Gastrocnemius medialis (tissue), 4 donors: Measurements from ENCODE around the gene GLIPR1. TPM values are rescaled to one million over a fixed set of nuclear protein-coding genes. Genes with fewer than 3 reads are reported as not detected.
"Not testable (repeated sequence)": the region's sequence is repeated elsewhere in the genome, so short reads cannot be mapped to it uniquely, and the experiment has no call there.

Experiments used
- ATAC-seq, 2 donors: fragments of 150-250 bp; one replicate each; pipeline ENCODE4 v1.9.1; 2016
- DNase-seq, 2 donors: peaks; one replicate each; pipeline ENCODE4 v3.0.0-alpha.2; 2019
- H3K27ac ChIP-seq, 4 donors: fragments of 200-600 bp; sonication (generic); 1 replicate in 1 of 4; 2 replicates in 3 of 4; pipeline ENCODE4 v1.5.1; 2016 to 2018; ENCODE audit warnings: mild to moderate bottlenecking in 2 of 4, moderate library complexity in 1 of 4
- H3K27me3 ChIP-seq, 3 donors: fragments of 200-600 bp; sonication (generic) in 2 of 3; 1 replicate in 1 of 3; 2 replicates in 2 of 3; pipeline versions ENCODE4 v1.5.1 to v1.6.0; 2016 to 2019; ENCODE audit warnings: mild to moderate bottlenecking in 1 of 3, moderate library complexity in 1 of 3
- H3K36me3 ChIP-seq, 2 donors: fragments of 200-600 bp; sonication (generic) in 1 of 2; one replicate each; pipeline ENCODE4 v1.5.1; 2017 to 2018
- H3K4me1 ChIP-seq, 2 donors: fragments of 200-600 bp; sonication (generic) in 1 of 2; one replicate each; pipeline ENCODE4 v1.5.1; 2016 to 2017; ENCODE audit warnings: mild to moderate bottlenecking in 2 of 2
- H3K4me3 ChIP-seq, 4 donors: fragments of 200-600 bp; sonication (generic) in 3 of 4; 1 replicate in 1 of 4; 2 replicates in 3 of 4; pipeline ENCODE4 v1.5.1; 2016 to 2019; ENCODE audit warnings: mild to moderate bottlenecking in 2 of 4
- H3K9me3 ChIP-seq, 3 donors: fragments of 200-600 bp; sonication (generic) in 2 of 3; 1 replicate in 1 of 3; 2 replicates in 2 of 3; pipeline ENCODE4 v1.5.1; 2016 to 2019
- POLR2A ChIP-seq, 2 donors: fragments of 450-650 bp; IDR thresholded peaks; one replicate each; pipeline ENCODE4 v1.6.1; 2017; ENCODE audit warnings: antibody characterized with exemption in 2 of 2, mild to moderate bottlenecking in 2 of 2, moderate library complexity in 2 of 2
- in situ Hi-C, 4 donors: fragments of 200-750 bp; cut with MboI; loops; one replicate each; pipeline versions ENCODE4 v1.15.0 to v1.8.0; 2017; ENCODE audit warnings: low sequenced_read_pairs in 4 of 4
- intact Hi-C: fragments of 100-400 bp; cut with DNase I; formaldehyde crosslinking; loops from one replicate; pipeline ENCODE4 v1.15.1; 2023; ENCODE audit warnings: low total_unique reads
- total RNA-seq, 4 donors: library from RNA; depleted of rRNA; stranded (reverse); fragments of >200 nt; gene quantifications; one replicate each; pipeline versions ENCODE4 v1.1.0 to v1.2.3, GENCODE V29; 2016
- TF ChIP-seq, protein P1 (sequence below), 5 experiments: fragments of 450-650 bp in 3 of 5; fragments of 200-600 bp in 2 of 5; sonication (generic) in 2 of 5; IDR thresholded peaks in 4 of 5; conservative IDR thresholded peaks in 1 of 5; 1 replicate in 4 of 5; 2 replicates in 1 of 5; pipeline ENCODE4 v1.5.1; 2016 to 2019; ENCODE audit warnings: antibody characterized with exemption in 5 of 5, mild to moderate bottlenecking in 3 of 5, moderate library complexity in 3 of 5

Gene GLIPR1
- total RNA-seq, 4 donors from 2014 or later: 1.1 to 5.6 (median 2.8) TPM

DNA sequence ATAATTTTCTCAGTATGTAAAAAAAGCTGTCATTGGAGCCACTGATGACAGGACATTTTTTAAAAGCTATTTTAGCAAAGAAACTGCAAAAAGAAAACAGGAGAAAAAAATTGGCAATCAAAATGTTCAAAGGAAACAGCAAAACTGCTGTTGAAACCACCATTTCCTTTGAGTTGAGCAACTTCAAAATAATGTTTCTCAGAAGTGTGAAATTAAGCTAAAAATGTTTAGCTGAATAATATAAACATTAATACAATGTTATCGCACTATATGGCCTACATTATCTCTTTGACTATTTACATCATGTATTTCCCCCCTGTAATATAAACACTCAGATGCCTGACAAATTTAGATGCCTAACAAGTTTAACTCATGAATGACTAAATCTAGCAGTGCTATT is 23.4 kb upstream of the GLIPR1 start:
- no peak for ATAC-seq
- no peaks in the 10 kb centered on the region for H3K36me3 ChIP-seq
- in situ Hi-C loops (no loop called here), intact Hi-C loops (no loop called here)
- H3K4me1 ChIP-seq: no peaks in the 10 kb centered on the region
- H3K9me3 ChIP-seq: no peaks in the 10 kb centered on the region
- H3K27me3 ChIP-seq: no peaks in the 10 kb centered on the region
- no peak for DNase-seq
- no peak for TF ChIP-seq POLR2A (IDR thresholded peaks at IDR 0.05)
- TF ChIP-seq, protein P1, sequence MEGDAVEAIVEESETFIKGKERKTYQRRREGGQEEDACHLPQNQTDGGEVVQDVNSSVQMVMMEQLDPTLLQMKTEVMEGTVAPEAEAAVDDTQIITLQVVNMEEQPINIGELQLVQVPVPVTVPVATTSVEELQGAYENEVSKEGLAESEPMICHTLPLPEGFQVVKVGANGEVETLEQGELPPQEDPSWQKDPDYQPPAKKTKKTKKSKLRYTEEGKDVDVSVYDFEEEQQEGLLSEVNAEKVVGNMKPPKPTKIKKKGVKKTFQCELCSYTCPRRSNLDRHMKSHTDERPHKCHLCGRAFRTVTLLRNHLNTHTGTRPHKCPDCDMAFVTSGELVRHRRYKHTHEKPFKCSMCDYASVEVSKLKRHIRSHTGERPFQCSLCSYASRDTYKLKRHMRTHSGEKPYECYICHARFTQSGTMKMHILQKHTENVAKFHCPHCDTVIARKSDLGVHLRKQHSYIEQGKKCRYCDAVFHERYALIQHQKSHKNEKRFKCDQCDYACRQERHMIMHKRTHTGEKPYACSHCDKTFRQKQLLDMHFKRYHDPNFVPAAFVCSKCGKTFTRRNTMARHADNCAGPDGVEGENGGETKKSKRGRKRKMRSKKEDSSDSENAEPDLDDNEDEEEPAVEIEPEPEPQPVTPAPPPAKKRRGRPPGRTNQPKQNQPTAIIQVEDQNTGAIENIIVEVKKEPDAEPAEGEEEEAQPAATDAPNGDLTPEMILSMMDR (IDR thresholded peaks at IDR 0.05 in 4 of 5, conservative IDR thresholded peaks at IDR 0.05 in 1 of 5): no peak
- no peak overlapping the region for H3K27ac ChIP-seq
- H3K4me3 ChIP-seq: no peak overlapping the region

GRCh38 chr12:75457866-75458265 is 22.7 kb upstream of the GLIPR1 start:
- H3K4me3 ChIP-seq, H3K36me3 ChIP-seq, H3K4me1 ChIP-seq, in situ Hi-C loops, intact Hi-C loops, ATAC-seq, DNase-seq, H3K9me3 ChIP-seq, H3K27ac ChIP-seq, H3K27me3 ChIP-seq: not testable (repeated sequence)

DNA sequence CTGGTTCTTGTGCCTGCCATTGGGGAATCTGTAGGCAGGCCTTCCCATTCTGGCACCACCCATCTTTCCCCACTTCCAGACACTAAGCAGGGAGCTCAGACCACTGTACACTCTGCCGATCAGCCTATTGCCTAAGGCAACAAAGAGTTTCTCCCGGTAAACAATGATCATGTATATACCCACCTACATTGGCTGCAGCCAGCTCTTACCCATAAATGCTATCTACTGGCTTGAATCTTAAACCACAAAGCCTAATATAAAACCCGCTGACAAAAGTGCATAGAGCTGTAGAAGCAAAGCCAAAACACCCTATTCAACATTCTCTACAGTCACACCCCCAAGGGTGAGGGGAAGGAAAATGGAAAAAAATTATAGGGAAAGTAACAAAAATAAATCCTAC is 20.8 kb upstream of the GLIPR1 start:
- no peak overlapping the region for H3K4me3 ChIP-seq
- H3K9me3 ChIP-seq: no peaks in the 10 kb centered on the region
- H3K27me3 ChIP-seq: no peaks in the 10 kb centered on the region
- in situ Hi-C loops: no loop called here
- no peak for ATAC-seq
- no peak for DNase-seq
- TF ChIP-seq, protein P1 (IDR thresholded peaks at IDR 0.05 in 4 of 5, conservative IDR thresholded peaks at IDR 0.05 in 1 of 5): no peak
- no peak for TF ChIP-seq POLR2A (IDR thresholded peaks at IDR 0.05)
- no peak overlapping the region for H3K27ac ChIP-seq
- intact Hi-C loops: no loop called here
- no peaks in the 10 kb centered on the region for H3K4me1 ChIP-seq
- no peaks in the 10 kb centered on the region for H3K36me3 ChIP-seq

GRCh38 chr12:75460204-75460603 is 20.4 kb upstream of the GLIPR1 start:
- TF ChIP-seq, protein P1 (IDR thresholded peaks at IDR 0.05 in 4 of 5, conservative IDR thresholded peaks at IDR 0.05 in 1 of 5): no peak
- no peak for TF ChIP-seq POLR2A (IDR thresholded peaks at IDR 0.05)
- Histone ChIP-seq H3K4me3 (no peak overlapping the region), H3K36me3 (no peaks in the 10 kb centered on the region), H3K4me1 (no peaks in the 10 kb centered on the region), H3K27me3 (no peaks in the 10 kb centered on the region), H3K9me3 (no peaks in the 10 kb centered on the region), H3K27ac (no peak overlapping the region)
- in situ Hi-C loops (no loop called here), intact Hi-C loops (no loop called here)
- DNase-seq (no peak), ATAC-seq (no peak)

- DNase-seq (no peak), ATAC-seq (no peak)
- in situ Hi-C loops (no loop called here), intact Hi-C loops (no loop called here)
- no peaks in the 10 kb centered on the region for H3K36me3 ChIP-seq
- no peak for TF ChIP-seq POLR2A (IDR thresholded peaks at IDR 0.05)
- TF ChIP-seq, protein P1 (IDR thresholded peaks at IDR 0.05 in 4 of 5, conservative IDR thresholded peaks at IDR 0.05 in 1 of 5): no peak
- H3K9me3 ChIP-seq: no peaks in the 10 kb centered on the region
- no peak overlapping the region for H3K27ac ChIP-seq
- H3K4me3 ChIP-seq: no peak overlapping the region
- no peaks in the 10 kb centered on the region for H3K4me1 ChIP-seq
- no peaks in the 10 kb centered on the region for H3K27me3 ChIP-seq
Measured at GRCh38 chr12:75471902-75472890, 8.4 kb upstream of the GLIPR1 start.
